Measurements from ENCODE around the gene ZNF710. TPM values are rescaled to one million over a fixed set of nuclear protein-coding genes. Genes with fewer than 3 reads are reported as not detected.

The ZNF710 gene
- total and polyA plus RNA-seq, 2 of the 8 experiments (the other 6 are each of a cell fraction or from before 2014, with no cell fraction given): 10.5 to 24.0 TPM

- Histone ChIP-seq H3K4me2 (ENCODE audit: insufficient read depth in 1 of 2, low read depth in 2 of 2, low read length in 2 of 2) (no peak overlapping the region), H3K18ac (ENCODE audit: extremely low read depth, low read length) (no peak overlapping the region), H3K14ac (ENCODE audit: insufficient read length) (no peak overlapping the region), H3K9ac (replicated peaks in 1 of 4; ENCODE audit: extremely low read depth in 1 of 4, low read depth in 3 of 4, low read length in 3 of 4) (no peak overlapping the region), H3K79me1 (ENCODE audit: low read depth, low read length) (no peaks in the 10 kb centered on the region), H3K23ac (ENCODE audit: insufficient read length) (no peak overlapping the region), H2AK5ac (ENCODE audit: low read depth, low read length) (no peak overlapping the region), H4K20me1 (replicated peaks in 1 of 2; ENCODE audit: control insufficient read depth in 1 of 2, insufficient read depth in 2 of 2, low read length in 2 of 2) (no peaks in the 10 kb centered on the region), H3K9me3 (ENCODE audit: insufficient read depth in 2 of 2, low read depth in 1 of 2, low read length in 1 of 2) (no peaks in the 10 kb centered on the region), H3K23me2 (ENCODE audit: low read depth, low read length) (no peaks in the 10 kb centered on the region), H2BK12ac (ENCODE audit: low read depth, low read length) (no peak overlapping the region), H2BK5ac (ENCODE audit: low read depth, low read length) (no peak overlapping the region), H2BK15ac (ENCODE audit: low read length) (no peak overlapping the region), H3K79me2 (ENCODE audit: control insufficient read depth in 1 of 2, insufficient read depth in 2 of 2, low read length in 2 of 2) (no peaks in the 10 kb centered on the region), H2BK20ac (ENCODE audit: low read length) (no peak overlapping the region), H3K27me3 (replicated peaks in 1 of 4; ENCODE audit: control insufficient read depth in 3 of 4, extremely low read depth in 1 of 4, insufficient read depth in 3 of 4, low read length in 3 of 4) (no peaks in the 10 kb centered on the region), H3K56ac (replicated peaks; ENCODE audit: insufficient read length, low read depth, low read length) (no peak overlapping the region), H3K27ac (ENCODE audit: low read depth, low read length) (no peak overlapping the region), H3K4ac (replicated peaks; ENCODE audit: insufficient read length, low read depth, low read length) (no peak overlapping the region), H4K5ac (ENCODE audit: insufficient read length, low read depth, low read length) (no peak overlapping the region), H3K4me3 (ENCODE audit: extremely low read depth in 1 of 4, insufficient read depth in 2 of 4, low read depth in 3 of 4, low read length in 4 of 4) (no peak overlapping the region), H4K8ac (ENCODE audit: extremely low read depth, insufficient read depth, low read length) (no peak overlapping the region), H3K36me3 (ENCODE audit: control insufficient read depth in 2 of 4, insufficient read depth in 4 of 4, low read length in 3 of 4) (no peaks in the 10 kb centered on the region), H4K91ac (replicated peaks; ENCODE audit: insufficient read length, low read length) (no peak overlapping the region), H2AFZ (ENCODE audit: low read length) (no peak overlapping the region), H3K4me1 (replicated peaks in 1 of 4; ENCODE audit: control insufficient read depth in 3 of 4, insufficient read depth in 4 of 4, low read length in 3 of 4) (peaks cover 0 to 8% (median 3%) of the 10 kb centered on the region in 4 experiments; a peak in 3 of 7 replicates), H2BK120ac (replicated peaks; ENCODE audit: low read depth, low read length) (no peak overlapping the region)
- POLR2A ChIA-PET (ENCODE audit: partially characterized antibody): no interaction called here
- 94% methylated on average over 8 of the region's 8 CpGs; no CpG with 5 or more reads in 1 of the 2 experiments for WGBS, 2 experiments (ENCODE audit: extremely low coverage in 1 of 2, insufficient coverage in 1 of 2, insufficient read length in 1 of 2, insufficient replicate concordance in 2 of 2, low coverage in 1 of 2, low lambda C conversion rate in 2 of 2, missing lambda C conversion rate in 1 of 2)
- DNase-seq (ENCODE audit: low read depth in 1 of 2, low spot score in 2 of 2) (no peak), FAIRE-seq (no peak)
- CTCF ChIA-PET (ENCODE audit: partially characterized antibody): interaction anchor here (1.3 to 1.6 kb wide), 3 partner anchors 11 to 89 kb away, joined by 4 to 6 read pairs (median 4); no protein-coding TSS in a partner anchor
- TF ChIP-seq CHD1 (IDR thresholded peaks at IDR 0.05; ENCODE audit: low read depth, low read length): no peak
- TF ChIP-seq SAP30 (IDR thresholded peaks at IDR 0.05; ENCODE audit: insufficient read depth, insufficient replicate concordance, low read length): no peak
These were observed 129.2 kb downstream of the ZNF710 start for GRCh38 chr15:90130291-90130690.

Small RNA genes within 50 kb of the gene (microRNA-seq; reads per million reads assigned to microRNA genes)
- gene MIR3174 (ENCODE audit: borderline microRNAs expressed in 2 of 2, borderline number of aligned reads in 2 of 2, borderline replicate concordance in 1 of 2): 0.46 to 1.2 reads per million in 2 experiments

Small RNA genes within 50 kb of the gene (small RNA-seq; reads per million reads assigned to genes)
- gene MIR3174 (ENCODE audit: insufficient read depth) (27.6 reads per million, percentile 94 among the genes with 10 or more reads in this experiment), gene RF00066 (ENCODE audit: insufficient read depth) (not detected)

Other genes starting within 250 kb of the ZNF710 start
- 0.35 and 0.38 TPM in 2 replicates for gene MESP2, start 225.0 kb upstream of the ZNF710 start, total RNA-seq (2021; fragmentation: NEBNext Ultra II Directional; extraction: Animal tissue kit (Norgen Biotek cat#: 25700))
- 0.80 and 1.6 TPM in 2 replicates for gene MESP2, start 225.0 kb upstream of the ZNF710 start, polyA plus RNA-seq (2011; rRNA removed)
- 1.6 and 2.2 TPM in 2 replicates for gene ANPEP, start 186.5 kb upstream of the ZNF710 start, total RNA-seq (2021; fragmentation: NEBNext Ultra II Directional; extraction: Animal tissue kit (Norgen Biotek cat#: 25700))
- gene ANPEP, start 186.5 kb upstream of the ZNF710 start, polyA plus RNA-seq (2011; rRNA removed): 2.0 and 3.3 TPM in 2 replicates
- gene AP3S2, start 107.3 kb upstream of the ZNF710 start, total RNA-seq (2021; fragmentation: NEBNext Ultra II Directional; extraction: Animal tissue kit (Norgen Biotek cat#: 25700)): 42.3 and 45.4 TPM in 2 replicates
- gene AP3S2, start 107.3 kb upstream of the ZNF710 start, polyA plus RNA-seq (2011; rRNA removed): 17.5 and 19.2 TPM in 2 replicates
- 3.1 and 3.9 TPM in 2 replicates for gene ARPIN, start 88.4 kb upstream of the ZNF710 start, total RNA-seq (2021; fragmentation: NEBNext Ultra II Directional; extraction: Animal tissue kit (Norgen Biotek cat#: 25700))
- gene ARPIN, start 88.4 kb upstream of the ZNF710 start, polyA plus RNA-seq (2011; rRNA removed): 3.1 and 3.6 TPM in 2 replicates
- gene IDH2, start 101.1 kb downstream of the ZNF710 start, total RNA-seq (2021; fragmentation: NEBNext Ultra II Directional; extraction: Animal tissue kit (Norgen Biotek cat#: 25700)): 64.2 and 64.6 TPM in 2 replicates
- 79.7 and 84.6 TPM in 2 replicates for gene IDH2, start 101.1 kb downstream of the ZNF710 start, polyA plus RNA-seq (2011; rRNA removed)
- 42.7 and 43.6 TPM in 2 replicates for gene SEMA4B, start 200.0 kb downstream of the ZNF710 start, total RNA-seq (2021; fragmentation: NEBNext Ultra II Directional; extraction: Animal tissue kit (Norgen Biotek cat#: 25700))
- gene SEMA4B, start 200.0 kb downstream of the ZNF710 start, polyA plus RNA-seq (2011; rRNA removed): 43.0 and 62.4 TPM in 2 replicates
- 26.0 and 29.1 TPM in 2 replicates for gene CIB1, start 232.6 kb downstream of the ZNF710 start, total RNA-seq (2021; fragmentation: NEBNext Ultra II Directional; extraction: Animal tissue kit (Norgen Biotek cat#: 25700))
- gene CIB1, start 232.6 kb downstream of the ZNF710 start, polyA plus RNA-seq (2011; rRNA removed): 50.4 and 63.5 TPM in 2 replicates
- gene GDPGP1, start 232.9 kb downstream of the ZNF710 start, total RNA-seq (2021; fragmentation: NEBNext Ultra II Directional; extraction: Animal tissue kit (Norgen Biotek cat#: 25700)): 3.7 and 5.6 TPM in 2 replicates
- 1.8 and 3.0 TPM in 2 replicates for gene GDPGP1, start 232.9 kb downstream of the ZNF710 start, polyA plus RNA-seq (2011; rRNA removed)
- gene TTLL13, start 248.2 kb downstream of the ZNF710 start, total RNA-seq (2021; fragmentation: NEBNext Ultra II Directional; extraction: Animal tissue kit (Norgen Biotek cat#: 25700)): 0.19 TPM in 1 of 2 replicates, not detected in the other
- gene TTLL13, start 248.2 kb downstream of the ZNF710 start, polyA plus RNA-seq (2011; rRNA removed): 0.03 and 0.05 TPM in 2 replicates

All from H1 (cell line).